ENCODE data around the gene CDC42EP4. TPM values are rescaled to one million over a fixed set of nuclear protein-coding genes. Genes with fewer than 3 reads are reported as not detected.

The CDC42EP4 gene
- polyA plus RNA-seq, 1 donor from 2014 or later: 19.4 TPM

GRCh38 chr17:73278049-73278464, 33.7 kb downstream of the CDC42EP4 start:
- Histone ChIP-seq H3K9me2 (ENCODE audit: insufficient read depth, low read length) (no peaks in the 10 kb centered on the region), H3K4me2 (ENCODE audit: low read length) (no peak overlapping the region), H3K9me3 (ENCODE audit: low read length) (no peaks in the 10 kb centered on the region), H2AFZ (ENCODE audit: low read depth, low read length) (no peak overlapping the region), H3K4me3 (ENCODE audit: low read length) (no peak overlapping the region), H3K9ac (ENCODE audit: low read length) (no peak overlapping the region), H3K27ac (ENCODE audit: low read length) (no peak overlapping the region), H3K36me3 (ENCODE audit: insufficient read depth, low read length) (no peaks in the 10 kb centered on the region), H3K27me3 (ENCODE audit: insufficient read depth, low read depth, low read length) (no peaks in the 10 kb centered on the region), H3F3A (ENCODE audit: insufficient read depth, low read length, poor library complexity, severe bottlenecking) (no peaks in the 10 kb centered on the region), H4K20me1 (ENCODE audit: insufficient read depth) (no peaks in the 10 kb centered on the region), H3K79me2 (replicated peaks; ENCODE audit: insufficient read depth, low read length) (no peaks in the 10 kb centered on the region)
- TF ChIP-seq CTCF (IDR thresholded peaks at IDR 0.05; ENCODE audit: poor library complexity, severe bottlenecking) (no peak), EP300 (conservative IDR thresholded peaks at IDR 0.05; ENCODE audit: poor library complexity, severe bottlenecking) (no peak), POLR2AphosphoS5 (IDR thresholded peaks at IDR 0.05) (no peak), TAF1 (IDR thresholded peaks at IDR 0.05; ENCODE audit: low read depth) (no peak), MXI1 (conservative IDR thresholded peaks at IDR 0.05; ENCODE audit: poor library complexity, severe bottlenecking) (no peak), REST (IDR thresholded peaks at IDR 0.05; ENCODE audit: borderline replicate concordance) (no peak), EZH2 (IDR thresholded peaks at IDR 0.05; ENCODE audit: borderline replicate concordance, insufficient read depth, low read length, poor library complexity, severe bottlenecking) (no peak), SMC3 (conservative IDR thresholded peaks at IDR 0.05; ENCODE audit: poor library complexity) (no peak), RAD21 (conservative IDR thresholded peaks at IDR 0.05) (no peak)

GRCh38 chr17:73274490-73274889, 37.3 kb downstream of the CDC42EP4 start:
- Histone ChIP-seq H3F3A (ENCODE audit: insufficient read depth, low read length, poor library complexity, severe bottlenecking) (no peaks in the 10 kb centered on the region), H4K20me1 (ENCODE audit: insufficient read depth) (no peaks in the 10 kb centered on the region), H3K4me3 (ENCODE audit: low read length) (no peak overlapping the region), H2AFZ (ENCODE audit: low read depth, low read length) (no peak overlapping the region), H3K79me2 (replicated peaks; ENCODE audit: insufficient read depth, low read length) (no peaks in the 10 kb centered on the region), H3K27ac (ENCODE audit: low read length) (no peak overlapping the region), H3K9me2 (ENCODE audit: insufficient read depth, low read length) (no peaks in the 10 kb centered on the region), H3K4me2 (ENCODE audit: low read length) (no peak overlapping the region), H3K9me3 (ENCODE audit: low read length) (no peaks in the 10 kb centered on the region), H3K36me3 (ENCODE audit: insufficient read depth, low read length) (no peaks in the 10 kb centered on the region), H3K27me3 (ENCODE audit: insufficient read depth, low read depth, low read length) (no peaks in the 10 kb centered on the region), H3K9ac (ENCODE audit: low read length) (no peak overlapping the region)
- TF ChIP-seq POLR2AphosphoS5 (IDR thresholded peaks at IDR 0.05) (no peak), SMC3 (conservative IDR thresholded peaks at IDR 0.05; ENCODE audit: poor library complexity) (no peak), REST (IDR thresholded peaks at IDR 0.05; ENCODE audit: borderline replicate concordance) (no peak), TAF1 (IDR thresholded peaks at IDR 0.05; ENCODE audit: low read depth) (no peak)

All from neural cell (in vitro differentiated cells).